Muscle of back (tissue), 11 donors: ENCODE results near the gene SYN1. TPM values are rescaled to one million over a fixed set of nuclear protein-coding genes. Genes with fewer than 3 reads are reported as not detected.

ENCODE experiments used
- DNase-seq, 3 donors: peaks; one replicate each; pipeline versions ENCODE4 v3.0.0 to v3.0.0-alpha.2; 2013
- polyA plus RNA-seq, 10 donors: library from polyadenylated mRNA; unstranded; fragments of 120-200 nt; gene quantifications; one replicate each; pipeline ENCODE4 v1.2.1, GENCODE V29; 2013; ENCODE audit not compliant: insufficient read length in 10 of 10

Gene SYN1
- polyA plus RNA-seq, 10 donors = 4.0 to 13.1 (median 9.3) TPM

DNA sequence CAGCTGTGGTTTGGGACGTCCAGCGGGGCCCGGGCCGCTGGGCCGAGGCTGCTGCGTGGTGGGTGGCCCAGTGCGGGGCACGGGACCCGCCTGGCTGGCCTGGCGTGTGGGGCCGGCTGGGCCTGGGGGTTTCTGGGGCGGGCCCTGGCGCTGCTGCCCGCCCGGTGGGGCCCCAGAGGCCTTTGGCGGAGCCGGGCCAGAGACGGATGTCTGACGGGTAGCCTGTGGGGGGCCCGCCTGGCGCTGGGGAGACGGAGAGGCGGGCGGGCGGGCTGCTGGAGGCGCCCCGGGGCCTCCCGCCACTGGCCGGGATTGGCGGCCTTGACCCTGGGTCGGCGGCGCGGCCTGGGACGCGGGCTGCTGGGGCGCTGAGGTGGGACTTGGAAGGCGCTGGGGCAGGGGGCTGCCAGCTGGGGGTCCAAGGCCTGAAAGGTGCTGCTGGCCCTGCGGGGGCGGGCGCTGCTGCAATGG, 45.5 kb downstream of the SYN1 start:
- DNase-seq = peak in 1 of 3 donors; percentile 76

GRCh38 chrX:47573341-47574075, 46.1 kb downstream of the SYN1 start:
- peak; percentile 54 to 87 (median 69) for DNase-seq

DNA sequence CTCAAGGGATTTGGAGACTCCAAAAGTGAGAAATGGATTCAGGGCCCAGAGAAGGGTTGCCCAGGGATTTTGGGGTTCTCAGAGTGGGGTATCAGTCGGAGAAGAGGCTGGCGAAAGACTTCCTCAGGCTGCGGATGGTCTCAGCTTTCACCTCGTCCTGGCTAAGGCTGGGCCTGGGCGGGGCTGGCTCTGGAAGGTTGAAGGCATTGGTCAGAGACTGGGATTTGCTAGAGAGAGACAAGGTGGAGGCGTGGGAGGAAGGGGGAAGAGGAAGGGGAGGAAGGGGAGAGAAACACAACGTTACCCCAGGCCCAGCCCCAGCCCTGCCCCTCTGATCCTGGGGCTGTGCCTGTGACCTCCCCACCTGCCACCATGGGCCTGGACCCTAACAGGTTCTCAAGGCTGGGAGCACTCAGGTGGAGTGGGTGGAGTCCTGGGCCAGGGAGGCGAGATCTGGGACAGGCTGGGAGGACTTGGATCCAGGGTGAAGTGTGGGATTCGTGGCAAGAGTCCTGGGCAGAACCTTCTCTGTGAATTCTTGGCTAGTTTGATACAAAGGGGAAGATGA, 46.8 kb downstream of the SYN1 start:
- DNase-seq = no peak

DNA sequence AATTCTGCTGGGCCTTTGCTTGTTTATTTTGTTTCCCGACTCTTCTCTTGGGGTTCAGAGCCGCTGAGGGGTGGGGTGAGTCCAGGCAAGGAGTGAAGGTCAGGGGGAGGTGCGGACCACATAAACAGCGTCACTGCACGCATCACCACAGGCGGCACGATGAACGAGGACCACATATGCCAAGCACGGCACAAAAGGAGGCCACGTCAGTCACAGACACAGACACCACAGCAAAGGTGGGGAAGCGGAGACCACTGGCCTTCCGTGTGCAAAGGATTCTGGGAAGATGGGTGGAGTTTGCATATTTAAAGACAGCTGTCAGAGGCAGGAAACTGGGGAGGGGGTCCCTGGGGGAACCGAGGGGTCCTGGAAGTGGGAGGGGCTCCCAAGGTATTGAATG, 47.8 kb downstream of the SYN1 start:
- DNase-seq = no peak

DNA sequence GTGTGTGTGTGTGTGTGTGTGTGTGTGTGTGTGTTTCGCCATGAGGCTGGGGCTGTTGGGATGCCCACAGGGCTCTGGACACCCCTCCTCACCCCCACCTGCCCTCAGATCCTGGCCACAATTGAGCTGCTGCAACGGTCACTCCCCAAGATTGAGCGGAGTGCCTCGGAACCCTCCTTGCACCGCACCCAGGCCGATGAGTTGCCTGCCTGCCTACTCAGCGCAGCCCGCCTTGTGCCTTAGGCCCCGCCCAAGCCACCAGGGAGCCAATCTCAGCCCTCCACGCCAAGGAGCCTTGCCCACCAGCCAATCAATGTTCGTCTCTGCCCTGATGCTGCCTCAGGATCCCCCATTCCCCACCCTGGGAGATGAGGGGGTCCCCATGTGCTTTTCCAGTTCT, 48.4 kb downstream of the SYN1 start:
- DNase-seq = no peak

GRCh38 chrX:47570794-47571193, 48.9 kb downstream of the SYN1 start:
- DNase-seq = no peak

DNA sequence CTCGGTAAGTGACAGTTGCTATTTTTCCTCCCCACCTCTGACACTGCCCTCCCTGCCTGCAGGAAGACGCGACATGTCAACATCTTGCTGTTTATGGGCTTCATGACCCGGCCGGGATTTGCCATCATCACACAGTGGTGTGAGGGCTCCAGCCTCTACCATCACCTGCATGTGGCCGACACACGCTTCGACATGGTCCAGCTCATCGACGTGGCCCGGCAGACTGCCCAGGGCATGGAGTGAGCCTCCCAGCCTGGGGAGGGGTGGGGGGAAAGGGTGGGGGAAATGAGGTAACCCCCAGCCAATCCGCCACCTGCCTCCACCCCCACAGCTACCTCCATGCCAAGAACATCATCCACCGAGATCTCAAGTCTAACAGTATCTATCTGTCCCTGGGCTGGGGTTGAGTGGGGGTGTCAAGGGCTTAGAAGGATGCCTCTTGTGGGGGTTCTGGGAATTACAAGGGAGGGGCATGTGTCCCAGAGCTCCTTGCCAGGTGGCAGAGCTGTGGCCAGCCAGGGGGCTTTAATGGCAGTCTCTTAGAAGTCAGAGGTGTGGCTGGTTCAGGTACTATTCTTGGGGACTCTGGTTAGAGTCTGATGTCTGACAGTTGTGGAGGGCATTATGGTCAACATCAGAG, 50.9 kb downstream of the SYN1 start:
- no peak for DNase-seq

DNA sequence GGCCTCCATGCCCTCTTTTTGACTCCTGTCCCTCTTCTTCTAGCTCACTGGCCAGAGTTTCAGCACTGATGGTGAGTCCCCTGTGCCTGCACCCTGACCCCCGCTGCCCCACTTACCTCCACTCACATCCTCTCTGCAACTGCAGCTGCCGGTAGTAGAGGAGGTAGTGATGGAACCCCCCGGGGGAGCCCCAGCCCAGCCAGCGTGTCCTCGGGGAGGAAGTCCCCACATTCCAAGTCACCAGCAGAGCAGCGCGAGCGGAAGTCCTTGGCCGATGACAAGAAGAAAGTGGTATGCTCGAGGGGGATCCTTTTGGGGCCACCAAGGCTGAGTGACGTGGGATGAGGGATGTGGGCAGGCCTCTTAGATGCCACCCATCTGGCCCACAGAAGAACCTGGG, 52.8 kb downstream of the SYN1 start:
- no peak for DNase-seq

DNA sequence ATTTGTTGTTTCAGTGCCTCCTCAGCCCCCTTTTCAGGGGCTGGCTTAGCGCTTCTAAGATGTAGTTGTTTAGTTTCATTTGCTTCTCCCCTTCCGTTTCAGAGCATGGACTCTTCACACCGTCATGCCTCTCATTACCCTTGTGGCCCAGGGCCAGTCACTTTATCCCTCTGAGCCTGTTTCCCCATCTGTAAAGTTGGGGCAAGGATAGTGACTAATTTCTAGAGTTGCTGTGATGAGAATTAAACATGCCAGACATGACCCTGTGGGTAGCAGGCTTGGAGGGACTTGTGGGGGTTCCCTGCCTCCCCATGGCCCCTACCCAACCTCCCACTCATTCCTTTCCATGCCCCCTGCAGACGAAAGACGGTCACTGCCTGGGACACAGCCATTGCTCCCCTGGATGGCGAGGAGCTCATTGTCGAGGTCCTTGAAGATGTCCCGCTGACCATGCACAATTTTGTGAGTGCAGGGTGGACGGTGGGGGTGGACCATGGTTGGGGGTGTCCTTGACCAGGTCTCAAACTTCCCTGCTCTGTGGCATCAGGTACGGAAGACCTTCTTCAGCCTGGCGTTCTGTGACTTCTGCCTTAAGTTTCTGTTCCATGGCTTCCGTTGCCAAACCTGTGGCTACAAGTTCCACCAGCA, 55.1 kb downstream of the SYN1 start:
- no peak for DNase-seq

DNA sequence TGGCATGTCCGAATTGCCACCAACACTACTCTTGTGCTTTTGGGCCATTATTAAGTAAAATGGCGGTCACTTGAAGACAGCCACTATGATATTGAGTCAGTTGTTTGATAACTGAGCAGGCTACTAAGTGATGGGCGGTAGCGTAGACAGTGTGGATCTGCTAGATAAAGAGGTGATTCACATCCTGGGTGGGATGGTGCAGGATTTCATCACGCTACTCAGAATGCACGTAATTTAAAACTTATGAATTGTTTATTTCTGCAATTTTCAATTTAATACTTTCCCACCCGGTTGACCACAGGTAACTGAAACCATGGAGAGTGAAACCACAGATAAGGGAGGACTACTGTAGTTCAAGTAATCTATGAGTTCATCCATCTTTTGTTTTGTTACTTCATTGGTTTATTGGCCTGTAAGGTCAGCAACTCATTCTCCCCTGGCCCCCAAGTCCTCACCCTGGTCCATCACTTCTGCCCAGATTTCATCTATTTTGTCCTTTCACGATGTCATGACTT, 55.8 kb downstream of the SYN1 start:
- DNase-seq = no peak

- DNase-seq = peak in 1 of 3 donors; percentile 28
Measured at GRCh38 chrX:47562615-47563243, 56.9 kb downstream of the SYN1 start.

GRCh38 chrX:47561659-47562151, 58.0 kb downstream of the SYN1 start:
- no peak for DNase-seq

DNA sequence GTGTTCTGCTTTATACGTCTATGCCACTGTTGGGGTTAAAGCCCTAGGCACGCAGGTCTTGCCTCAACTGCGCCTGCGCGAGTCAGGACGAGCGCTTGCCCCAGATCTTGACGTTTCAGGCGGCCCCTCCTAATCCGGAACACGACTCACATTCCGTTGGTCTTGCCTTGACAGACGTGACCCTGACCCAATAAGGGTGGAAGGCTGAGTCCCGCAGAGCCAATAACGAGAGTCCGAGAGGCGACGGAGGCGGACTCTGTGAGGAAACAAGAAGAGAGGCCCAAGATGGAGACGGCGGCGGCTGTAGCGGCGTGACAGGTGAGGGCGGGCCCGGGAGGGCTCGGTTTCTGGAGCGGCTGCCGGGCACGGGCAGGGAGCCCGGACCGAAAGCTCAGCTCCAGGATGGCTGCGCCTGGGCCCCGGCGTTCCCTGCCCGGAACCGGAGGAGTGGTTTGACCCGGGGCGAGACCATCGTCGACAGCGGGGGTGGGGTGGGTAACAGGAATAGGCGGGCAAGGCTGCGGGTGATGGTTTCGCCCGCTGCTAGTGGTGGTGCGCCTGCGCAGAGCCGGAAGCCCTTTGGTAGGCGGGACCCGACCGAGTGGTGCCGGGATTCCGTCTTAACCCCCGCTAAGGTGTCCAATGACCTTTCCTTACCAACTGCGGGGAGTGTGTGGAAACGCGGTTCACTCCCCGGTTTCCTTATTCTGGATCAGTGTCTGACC, 58.6 kb downstream of the SYN1 start, which contains the start of gene ARAF:
ARAF (plus strand) TSS at position 272 of the 725 bp plus-strand sequence. CDS start 1,763 bp downstream, outside the sequence.
- DNase-seq = peak; percentile 97 to 99 (median 98)

GRCh38 chrX:47560179-47560933, 59.3 kb downstream of the SYN1 start:
- DNase-seq = no peak

GRCh38 chrX:47558436-47558835, 61.2 kb downstream of the SYN1 start:
- DNase-seq = no peak

- peak; percentile 87 to 95 (median 89) for DNase-seq
Measured at GRCh38 chrX:47556045-47556623, 63.5 kb downstream of the SYN1 start.

DNA sequence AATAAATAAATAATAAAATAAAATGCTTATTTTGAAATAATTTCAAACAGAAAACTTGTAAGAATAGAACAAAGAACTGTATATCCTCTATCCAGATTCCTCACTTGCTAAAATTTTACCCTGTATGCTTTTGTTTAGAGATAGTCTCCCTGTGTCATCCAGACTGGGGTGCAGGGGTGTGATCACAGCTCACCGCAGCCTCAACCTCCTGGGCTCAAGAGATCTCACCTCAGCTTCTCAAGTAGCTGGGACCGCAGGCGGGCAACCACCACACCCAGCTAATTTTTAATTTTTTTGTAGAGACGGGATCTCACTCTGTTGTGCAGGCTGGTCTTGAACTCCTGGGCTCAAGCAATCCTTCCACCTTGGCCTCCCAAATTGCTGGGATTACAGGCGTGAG, 76.2 kb downstream of the SYN1 start:
- no peak for DNase-seq

- DNase-seq = peak; percentile 87 to 93 (median 90)
Measured at GRCh38 chrX:47540754-47541538, 78.7 kb downstream of the SYN1 start.

- DNase-seq = peak; percentile 48 to 50 (median 48)
Measured at GRCh38 chrX:47539860-47540259, 79.8 kb downstream of the SYN1 start.
